ENCODE measurements around the gene TOB1.

- TF ChIP-seq EP300 (IDR thresholded peaks at IDR 0.05; ENCODE audit: low read length), result no peak
- TF ChIP-seq CTCF (IDR thresholded peaks at IDR 0.05 in 2 of 3, conservative IDR thresholded peaks at IDR 0.05 in 1 of 3; ENCODE audit: insufficient read depth in 2 of 3, low read depth in 1 of 3, low read length in 3 of 3), result no peak
- no peak for TF ChIP-seq ZBTB17 (CRISPR knock-in tag; IDR thresholded peaks at IDR 0.05)
- no peak for TF ChIP-seq E2F5 (CRISPR knock-in tag; IDR thresholded peaks at IDR 0.05)
- TF ChIP-seq MTA3 (IDR thresholded peaks at IDR 0.05; ENCODE audit: borderline replicate concordance), result no peak
- TF ChIP-seq ZBTB7A (IDR thresholded peaks at IDR 0.05; ENCODE audit: borderline replicate concordance, control insufficient read depth, low read depth, low read length), result no peak
- no peak for TF ChIP-seq MNT (conservative IDR thresholded peaks at IDR 0.05)
- TF ChIP-seq JUND (IDR thresholded peaks at IDR 0.05; ENCODE audit: borderline replicate concordance, low read depth, low read length), result no peak
- TF ChIP-seq JUND (tag; IDR thresholded peaks at IDR 0.05; ENCODE audit: borderline replicate concordance, low read depth, low read length), result no peak
- TF ChIP-seq MAFF (IDR thresholded peaks at IDR 0.05; ENCODE audit: low read length), result no peak
- TF ChIP-seq HMBOX1 (IDR thresholded peaks at IDR 0.05), result no peak
- no peak for TF ChIP-seq RNF2 (IDR thresholded peaks at IDR 0.05)
- no peak for TF ChIP-seq NR1H2 (CRISPR knock-in tag; IDR thresholded peaks at IDR 0.05)
- TF ChIP-seq HDAC6 (IDR thresholded peaks at IDR 0.05; ENCODE audit: low read depth, low read length), result no peak
- no peak for TF ChIP-seq HDAC1 (IDR thresholded peaks at IDR 0.05)
Measured at GRCh38 chr17:50831471-50831928, 34.7 kb downstream of the TOB1 start.

Data from K562 (cell line).